HEK293 (cell line): ENCODE results near the gene XIAP.

Source experiments
- EGR2 ChIP-seq: fragments of 450-650 bp; formaldehyde crosslinking; IDR thresholded peaks from 2 replicates; pipeline ENCODE4 v1.5.1; 2016; ENCODE audit warnings: low read depth, missing biosample characterization, missing genetic modification characterization
- HOXC10 ChIP-seq: sonication (generic); formaldehyde crosslinking; IDR thresholded peaks from 2 replicates; pipeline ENCODE4 v1.8.1; 2023; ENCODE audit warnings: mild to moderate bottlenecking, missing genetic modification reagents
- HOXD13 ChIP-seq: sonication (generic); formaldehyde crosslinking; IDR thresholded peaks from 2 replicates; pipeline ENCODE4 v1.8.0; 2022; ENCODE audit warnings: missing genetic modification reagents, borderline replicate concordance
- MZF1 ChIP-seq: fragments of 450-650 bp; formaldehyde crosslinking; IDR thresholded peaks from 2 replicates; pipeline ENCODE4 v1.5.1; 2017; ENCODE audit warnings: missing biosample characterization, missing genetic modification characterization, borderline replicate concordance
- OVOL3 ChIP-seq: fragments of 450-650 bp; formaldehyde crosslinking; IDR thresholded peaks from 2 replicates; pipeline ENCODE4 v1.5.1; 2016; ENCODE audit warnings: missing biosample characterization, missing genetic modification characterization
- PBX3 ChIP-seq: sonication (generic); formaldehyde crosslinking; IDR thresholded peaks from 2 replicates; pipeline ENCODE4 v1.8.1; 2022; ENCODE audit warnings: mild to moderate bottlenecking, moderate library complexity, missing genetic modification reagents
- RBAK ChIP-seq: fragments of 450-650 bp; formaldehyde crosslinking; IDR thresholded peaks from 2 replicates; pipeline ENCODE4 v1.5.1; 2016; ENCODE audit warnings: missing biosample characterization, missing genetic modification characterization
- SETDB1 ChIP-seq: IDR thresholded peaks from one replicate; pipeline ENCODE4 v1.6.1; 2017; ENCODE audit warnings: mild to moderate bottlenecking, low read length, moderate library complexity, mixed read lengths; ENCODE audit not compliant: insufficient read length
- SP7 ChIP-seq: fragments of 450-650 bp; formaldehyde crosslinking; IDR thresholded peaks from 2 replicates; pipeline ENCODE4 v1.5.1; 2016; ENCODE audit warnings: missing biosample characterization, missing genetic modification characterization
- TRIM28 ChIP-seq: IDR thresholded peaks from 2 replicates; pipeline ENCODE4 v1.6.1; 2011; ENCODE audit warnings: low read length, control low read depth, borderline replicate concordance
- ZBTB17 ChIP-seq: fragments of 450-650 bp; formaldehyde crosslinking; IDR thresholded peaks from 2 replicates; pipeline ENCODE4 v1.5.1; 2016; ENCODE audit warnings: missing biosample characterization, missing genetic modification characterization
- ZBTB20 ChIP-seq: fragments of 450-650 bp; formaldehyde crosslinking; IDR thresholded peaks from 2 replicates; pipeline ENCODE4 v1.5.1; 2016; ENCODE audit warnings: missing biosample characterization, missing genetic modification characterization
- ZBTB26 ChIP-seq: fragments of 450-650 bp; formaldehyde crosslinking; optimal IDR thresholded peaks from 2 replicates; pipeline ENCODE3; 2016; ENCODE audit warnings: missing biosample characterization, mild to moderate bottlenecking, missing genetic modification characterization
- ZNF112 ChIP-seq: fragments of 450-650 bp; formaldehyde crosslinking; IDR thresholded peaks from 2 replicates; pipeline ENCODE4 v1.5.0; 2017; ENCODE audit warnings: missing biosample characterization, missing genetic modification characterization
- ZNF114 ChIP-seq: fragments of 450-650 bp; formaldehyde crosslinking; IDR thresholded peaks from 2 replicates; pipeline ENCODE4 v1.5.0; 2017; ENCODE audit warnings: missing biosample characterization, missing genetic modification characterization
- ZNF146 ChIP-seq: fragments of 450-650 bp; formaldehyde crosslinking; IDR thresholded peaks from 2 replicates; pipeline ENCODE4 v1.5.1; 2016; ENCODE audit warnings: missing biosample characterization, missing genetic modification characterization
- ZNF175 ChIP-seq: fragments of 450-650 bp; formaldehyde crosslinking; IDR thresholded peaks from 2 replicates; pipeline ENCODE4 v1.5.1; 2016; ENCODE audit warnings: missing biosample characterization, missing genetic modification characterization
- ZNF19 ChIP-seq: fragments of 450-650 bp; formaldehyde crosslinking; IDR thresholded peaks from 2 replicates; pipeline ENCODE4; 2016; ENCODE audit warnings: missing biosample characterization, missing genetic modification characterization, low read depth
- ZNF280D ChIP-seq: fragments of 450-650 bp; formaldehyde crosslinking; IDR thresholded peaks from 2 replicates; pipeline ENCODE4 v1.5.1; 2016; ENCODE audit warnings: missing biosample characterization, missing genetic modification characterization
- ZNF335 ChIP-seq: fragments of 450-650 bp; formaldehyde crosslinking; conservative IDR thresholded peaks from 2 replicates; pipeline ENCODE4 v1.5.1; 2016; ENCODE audit warnings: missing biosample characterization, missing genetic modification characterization
- ZNF404 ChIP-seq: fragments of 450-650 bp; formaldehyde crosslinking; IDR thresholded peaks from 2 replicates; pipeline ENCODE4 v1.5.1; 2017; ENCODE audit warnings: missing biosample characterization, missing genetic modification characterization
- ZNF433 ChIP-seq: fragments of 450-650 bp; formaldehyde crosslinking; IDR thresholded peaks from 2 replicates; pipeline ENCODE4 v1.5.1; 2016; ENCODE audit warnings: missing biosample characterization, missing genetic modification characterization, low read depth
- ZNF501 ChIP-seq: fragments of 450-650 bp; formaldehyde crosslinking; IDR thresholded peaks from 2 replicates; pipeline ENCODE4 v1.5.1; 2016; ENCODE audit warnings: missing biosample characterization, missing genetic modification characterization
- ZNF513 ChIP-seq: fragments of 450-650 bp; IDR thresholded peaks from 2 replicates; pipeline ENCODE4 v1.5.1; 2018; ENCODE audit warnings: missing biosample characterization, missing genetic modification characterization
- ZNF596 ChIP-seq: fragments of 450-650 bp; IDR thresholded peaks from 2 replicates; pipeline ENCODE4 v1.5.0; 2018; ENCODE audit warnings: missing biosample characterization, mild to moderate bottlenecking, missing genetic modification characterization, moderate library complexity
- ZNF664 ChIP-seq: fragments of 450-650 bp; formaldehyde crosslinking; IDR thresholded peaks from 2 replicates; pipeline ENCODE4 v1.5.1; 2016; ENCODE audit warnings: missing biosample characterization, missing genetic modification characterization
- ZNF768 ChIP-seq: fragments of 450-650 bp; formaldehyde crosslinking; IDR thresholded peaks from 2 replicates; pipeline ENCODE4 v1.5.1; 2018; ENCODE audit warnings: missing biosample characterization, mild to moderate bottlenecking, missing genetic modification characterization
- ZNF791 ChIP-seq: fragments of 450-650 bp; formaldehyde crosslinking; IDR thresholded peaks from 2 replicates; pipeline ENCODE4 v1.5.1; 2016; ENCODE audit warnings: missing biosample characterization, missing genetic modification characterization
- ZNF830 ChIP-seq: fragments of 450-650 bp; IDR thresholded peaks from 2 replicates; pipeline ENCODE4 v1.5.0; 2018; ENCODE audit warnings: missing biosample characterization, missing genetic modification characterization, low read depth, mild to moderate bottlenecking, moderate library complexity
- ZSCAN5A ChIP-seq: fragments of 450-650 bp; formaldehyde crosslinking; IDR thresholded peaks from 2 replicates; pipeline ENCODE4 v1.5.1; 2016; ENCODE audit warnings: missing biosample characterization, missing genetic modification characterization

The XIAP gene

GRCh38 chrX:123859846-123860838 is at the start of gene XIAP (continued):
- peak; percentile 80; the same call in 1 of the 2 replicates for TF ChIP-seq ZBTB20 (tag by site-specific recombination)
- TF ChIP-seq ZNF175 (tag by site-specific recombination): no peak
- no peak for TF ChIP-seq ZNF768 (tag by site-specific recombination)
- TF ChIP-seq SETDB1: no peak
- TF ChIP-seq ZBTB26 (tag by site-specific recombination): peak; percentile 56
- TF ChIP-seq HOXD13 (CRISPR knock-in tag): no peak
- TF ChIP-seq ZNF280D (tag by site-specific recombination): 0 out of 2 replicates have a peak, but pooled peaks have one; percentile 5
- TF ChIP-seq ZNF501: peak; percentile 75
- TF ChIP-seq MZF1 (tag by site-specific recombination): 0 out of 2 replicates have a peak, but pooled peaks have one; percentile 48
- TF ChIP-seq RBAK (tag by site-specific recombination): no peak
- TF ChIP-seq ZNF791 (tag by site-specific recombination): no peak
- peak; percentile 44; the same call in 1 of the 2 replicates for TF ChIP-seq ZSCAN5A (tag by site-specific recombination)
- no peak for TF ChIP-seq ZNF146 (tag by site-specific recombination)
- TF ChIP-seq ZNF664 (tag by site-specific recombination): no peak
- 0 out of 2 replicates have a peak, but pooled peaks have one; percentile 60 for TF ChIP-seq PBX3 (CRISPR knock-in tag)
- TF ChIP-seq TRIM28: no peak
- TF ChIP-seq ZNF596 (tag by site-specific recombination): 0 out of 2 replicates have a peak, but pooled peaks have one; percentile 5
- TF ChIP-seq ZNF404 (tag by site-specific recombination): no peak
- no peak; the same call in 1 of the 2 replicates for TF ChIP-seq ZBTB17 (tag by site-specific recombination)
- no peak for TF ChIP-seq OVOL3
- no peak for TF ChIP-seq ZNF513
- TF ChIP-seq ZNF335 (tag by site-specific recombination): peak; percentile 88
- TF ChIP-seq SP7 (tag by site-specific recombination): peak; percentile 72
- TF ChIP-seq ZNF830 (tag by site-specific recombination): no peak
- TF ChIP-seq ZNF19 (tag by site-specific recombination): no peak
- no peak for TF ChIP-seq ZNF433 (tag by site-specific recombination)
- no peak for TF ChIP-seq ZNF112
- TF ChIP-seq HOXC10 (CRISPR knock-in tag): no peak
- TF ChIP-seq ZNF114 (tag by site-specific recombination): no peak
- TF ChIP-seq EGR2 (tag by site-specific recombination): peak; percentile 75
